GM21723 (cell line): ENCODE results near the gene TXNDC15.

Source experiments
- ATAC-seq: cut with Tn5 transposase; IDR thresholded peaks from one replicate; pipeline ENCODE4 v1.9.1; 2021; ENCODE audit warnings: mild to moderate bottlenecking, moderate library complexity; ENCODE audit not compliant: unreplicated experiment

Gene TXNDC15

GRCh38 chr5:134913795-134914194 lies 39.6 kb downstream of the TXNDC15 start:
- no peak for ATAC-seq

- ATAC-seq: no peak
These were observed 43.1 kb downstream of the TXNDC15 start for GRCh38 chr5:134917070-134917815.

- no peak for ATAC-seq
These were observed 44.7 kb downstream of the TXNDC15 start for GRCh38 chr5:134918861-134919260.

GRCh38 chr5:134920848-134921575 lies 46.8 kb downstream of the TXNDC15 start:
- no peak for ATAC-seq

GRCh38 chr5:134932508-134932907 lies 58.3 kb downstream of the TXNDC15 start:
- ATAC-seq: no peak

- ATAC-seq: no peak
These were observed 60.0 kb downstream of the TXNDC15 start for GRCh38 chr5:134934202-134934601.

DNA sequence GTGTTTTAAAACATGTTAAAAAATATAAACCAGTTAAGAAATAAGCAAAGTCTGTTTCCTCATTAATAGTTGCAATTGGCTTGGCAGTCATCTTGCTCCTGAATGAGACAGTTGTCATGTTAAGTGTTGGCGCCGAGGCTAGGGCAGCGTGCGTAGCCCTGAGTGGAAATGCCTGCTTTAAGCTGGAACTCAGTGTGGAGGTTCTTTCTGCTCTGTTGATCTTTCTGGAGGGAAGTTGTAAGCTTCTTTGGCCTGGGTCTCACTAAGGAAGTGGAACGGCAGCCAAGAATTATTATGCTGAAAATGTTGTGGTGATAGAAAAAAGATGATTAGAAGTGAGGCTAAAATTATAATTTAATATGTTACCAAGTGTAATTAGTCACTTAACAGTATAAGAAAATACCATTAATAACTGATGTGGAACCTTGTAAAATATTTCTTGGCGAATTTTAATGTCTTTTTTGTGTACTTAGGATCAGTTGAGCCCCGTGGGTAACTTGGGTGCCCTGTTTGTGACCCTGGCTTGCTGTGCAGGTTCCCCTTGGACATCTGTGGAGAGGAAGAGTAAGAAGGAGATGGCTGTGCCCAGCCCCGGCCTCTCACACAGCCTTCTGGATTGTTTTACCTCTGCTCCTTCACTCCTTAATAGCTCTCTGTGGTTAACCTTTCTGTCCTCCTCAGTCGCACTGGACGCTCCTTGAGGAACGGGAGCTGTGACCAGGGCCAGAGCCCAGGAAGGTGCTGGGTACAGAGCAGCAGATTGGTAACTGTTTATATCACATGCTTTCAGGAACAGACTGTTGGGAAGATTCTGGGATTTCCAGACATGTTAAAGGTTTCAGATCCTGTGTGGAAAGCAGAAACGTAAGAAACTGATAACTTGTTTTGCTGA lies 61.8 kb downstream of the TXNDC15 start:
- ATAC-seq: no peak

DNA sequence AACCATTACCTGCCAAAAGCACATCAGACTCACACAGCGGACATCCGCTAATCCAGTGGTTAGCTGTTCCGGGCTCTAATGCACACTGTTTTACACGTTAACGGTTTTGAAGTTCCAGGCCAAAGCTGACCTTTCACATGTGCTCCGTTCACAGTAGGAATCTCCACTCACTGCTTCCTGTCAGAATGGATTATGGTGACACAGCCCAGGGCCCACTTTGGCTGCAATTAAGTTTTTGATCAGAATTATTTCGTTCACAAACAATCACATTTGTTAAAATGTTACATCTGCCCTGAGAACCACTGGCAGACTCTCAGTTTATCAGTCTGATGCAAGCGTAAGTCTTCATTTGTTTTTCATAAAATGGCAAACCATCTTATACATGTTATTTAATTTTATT lies 63.4 kb downstream of the TXNDC15 start:
- ATAC-seq: no peak

GRCh38 chr5:134938030-134938429 lies 63.9 kb downstream of the TXNDC15 start:
- ATAC-seq: no peak

- ATAC-seq: no peak
These were observed 65.3 kb downstream of the TXNDC15 start for GRCh38 chr5:134939500-134939899.

GRCh38 chr5:134943547-134943946 lies 69.4 kb downstream of the TXNDC15 start:
- ATAC-seq: no peak

DNA sequence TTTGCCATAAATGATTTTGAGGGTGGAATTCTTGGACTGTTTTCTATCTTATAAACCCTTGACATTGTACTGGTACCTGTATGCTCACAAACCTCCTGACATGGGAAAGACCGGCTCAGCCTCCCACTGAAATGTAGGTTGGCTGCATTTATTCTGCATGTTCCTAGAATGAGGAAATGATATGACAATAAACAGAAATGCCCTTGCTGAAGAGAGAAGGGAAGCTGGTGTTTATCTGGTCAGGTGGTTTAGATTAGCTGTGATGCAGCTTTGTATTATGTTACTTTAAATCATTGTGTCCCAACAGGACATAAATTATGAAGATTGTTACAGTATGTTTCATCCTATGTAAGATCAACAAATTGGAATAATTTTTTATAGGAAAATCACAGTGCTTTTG lies 70.5 kb downstream of the TXNDC15 start:
- ATAC-seq: no peak

GRCh38 chr5:134945041-134945440 lies 70.9 kb downstream of the TXNDC15 start:
- no peak for ATAC-seq

DNA sequence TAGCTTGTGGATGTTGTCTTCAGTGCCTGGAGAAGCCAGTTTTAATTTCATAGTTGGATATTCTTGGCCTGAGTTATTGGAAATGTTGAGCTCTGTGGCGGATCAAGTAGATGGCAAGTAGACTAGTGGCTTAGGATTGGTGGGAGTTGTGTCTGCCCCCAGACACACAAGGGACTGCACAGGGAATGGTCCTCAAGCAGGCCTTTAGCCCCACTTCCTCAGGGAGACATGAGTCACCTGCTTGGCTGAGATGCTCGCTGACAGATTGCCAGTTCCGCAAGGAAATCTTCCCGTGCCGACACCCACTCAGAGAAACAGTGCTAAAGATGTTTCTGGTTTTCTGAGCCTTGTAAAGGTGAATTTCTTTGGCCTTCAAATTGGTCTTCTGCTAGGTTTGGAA lies 74.7 kb downstream of the TXNDC15 start:
- no peak for ATAC-seq

DNA sequence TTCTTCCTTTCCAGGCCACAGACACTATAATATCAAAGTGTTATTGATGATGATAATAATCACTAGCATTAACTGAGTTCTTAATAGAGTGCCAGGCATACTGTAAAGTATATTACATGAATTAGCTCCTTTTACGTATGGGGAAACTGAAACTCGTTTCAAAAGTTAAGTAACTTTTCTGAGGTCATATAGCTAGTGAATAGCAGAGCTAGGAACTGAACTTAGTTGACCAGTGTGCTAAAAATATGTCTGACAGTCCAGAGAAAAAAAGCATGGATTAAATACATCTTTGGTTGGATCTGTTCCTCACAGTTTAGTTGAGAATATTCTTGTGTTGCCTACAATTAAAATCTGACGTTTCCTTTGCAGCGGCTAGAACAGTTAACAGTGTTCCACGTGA lies 75.1 kb downstream of the TXNDC15 start:
- ATAC-seq: no peak
